ENCODE data around the gene MAGI3.
"Not testable (repeated sequence)": the region's sequence is repeated elsewhere in the genome, so short reads cannot be mapped to it uniquely, and the experiment has no call there.

The MAGI3 gene

GRCh38 chr1:113508364-113509164, 118.2 kb downstream of the MAGI3 start:
- no peak for DNase-seq

DNA sequence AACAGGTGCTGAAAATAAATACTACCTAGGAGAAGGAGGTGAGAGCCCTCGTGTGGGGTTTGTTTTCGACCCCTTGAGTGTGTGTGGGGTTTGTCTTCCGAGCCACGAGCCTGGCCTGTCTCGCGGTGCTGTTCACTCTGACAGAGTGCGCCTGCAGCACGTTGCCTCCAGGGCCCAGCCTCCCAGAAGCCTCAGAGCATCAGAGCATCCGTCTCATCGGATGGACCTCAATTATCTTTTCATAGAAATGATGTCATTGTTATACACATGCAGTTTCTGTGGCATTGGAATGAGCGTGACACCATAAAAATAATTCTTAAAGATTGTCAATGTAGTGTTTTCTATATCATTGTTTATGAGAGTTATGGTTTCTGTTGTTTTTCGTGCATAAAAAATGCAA, 119.5 kb downstream of the MAGI3 start:
- not testable (repeated sequence) for DNase-seq

DNA sequence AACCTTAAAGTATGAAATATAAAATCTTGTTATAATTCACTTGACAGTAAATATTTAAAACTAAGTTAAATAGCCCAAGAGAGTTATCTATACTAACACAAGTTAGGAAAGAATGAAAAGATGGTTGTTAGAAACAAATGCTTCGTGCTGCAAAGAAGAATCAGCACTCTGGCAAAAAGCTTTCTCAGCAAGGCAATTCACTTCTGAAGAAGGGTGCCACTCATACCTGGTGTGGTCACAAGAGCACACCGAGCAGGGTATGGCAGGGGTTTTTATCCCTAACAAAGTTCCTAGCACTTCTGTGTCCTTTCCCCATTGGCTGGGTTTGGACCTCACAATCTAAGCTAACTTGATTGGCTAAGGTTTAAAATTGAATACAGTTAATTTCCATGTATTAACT, 121.0 kb downstream of the MAGI3 start:
- DNase-seq, result no peak

- no peak for DNase-seq
Observed at GRCh38 chr1:113515498-113515897, 125.2 kb downstream of the MAGI3 start.

- DNase-seq, result no peak
Observed at GRCh38 chr1:113517346-113517745, 127.0 kb downstream of the MAGI3 start.

GRCh38 chr1:113517983-113518382, 127.7 kb downstream of the MAGI3 start:
- DNase-seq, result no peak

- DNase-seq, result no peak
Observed at GRCh38 chr1:113519556-113519955, 129.2 kb downstream of the MAGI3 start.

GRCh38 chr1:113530021-113530420, 139.7 kb downstream of the MAGI3 start:
- DNase-seq, result no peak

DNA sequence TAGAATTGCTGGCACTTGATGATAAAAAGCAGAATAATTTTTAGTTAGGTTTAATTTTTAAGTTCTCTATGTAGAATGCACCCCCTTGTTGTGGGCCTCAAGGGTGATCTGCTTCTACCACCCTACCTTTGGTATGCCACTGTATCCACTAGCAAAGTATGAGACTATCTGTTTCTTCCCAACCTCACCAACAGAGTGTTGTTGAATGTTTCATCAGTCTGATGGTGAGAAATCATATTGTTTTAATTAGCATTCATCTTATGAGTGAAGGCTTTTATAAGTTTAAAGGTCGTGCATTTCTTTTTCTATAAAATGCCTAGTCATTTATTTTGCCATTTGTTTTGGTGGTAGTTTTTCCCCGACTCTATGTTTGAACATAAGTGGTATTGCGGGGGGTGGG, 141.0 kb downstream of the MAGI3 start:
- no peak for DNase-seq

GRCh38 chr1:113533061-113533460, 142.7 kb downstream of the MAGI3 start:
- no peak for DNase-seq

DNA sequence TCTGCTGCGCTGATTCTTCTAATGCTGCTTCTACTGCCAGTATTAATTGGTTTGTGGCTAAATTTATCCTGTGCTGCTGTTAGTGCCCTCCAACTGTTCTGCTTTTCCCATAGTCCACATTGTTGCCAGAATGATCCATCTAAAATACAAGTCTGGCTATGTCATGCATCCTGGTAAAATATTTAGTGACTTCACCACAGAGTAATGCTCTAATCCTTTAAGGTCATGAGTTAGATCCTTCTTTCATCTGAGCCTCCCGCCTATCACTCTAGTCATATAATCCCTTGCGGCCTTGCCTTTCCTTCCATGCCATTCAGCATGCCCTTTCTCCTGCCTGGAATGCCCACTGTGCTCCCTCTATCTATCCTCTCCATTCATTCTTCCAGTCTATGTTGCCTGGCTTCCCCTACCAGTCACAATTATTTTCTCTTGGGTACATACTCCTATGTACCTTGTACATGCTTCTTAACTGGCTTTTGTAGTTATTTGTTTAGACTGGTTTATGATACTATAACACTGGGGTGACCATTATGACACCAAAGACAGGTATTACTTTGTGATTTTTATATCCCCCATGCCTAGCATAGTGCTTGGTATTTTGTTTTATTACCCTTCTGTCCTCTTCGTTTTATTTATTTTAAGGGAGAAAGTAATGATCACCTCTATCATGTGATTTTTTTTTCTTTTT, 144.0 kb downstream of the MAGI3 start:
- DNase-seq, result no peak

DNA sequence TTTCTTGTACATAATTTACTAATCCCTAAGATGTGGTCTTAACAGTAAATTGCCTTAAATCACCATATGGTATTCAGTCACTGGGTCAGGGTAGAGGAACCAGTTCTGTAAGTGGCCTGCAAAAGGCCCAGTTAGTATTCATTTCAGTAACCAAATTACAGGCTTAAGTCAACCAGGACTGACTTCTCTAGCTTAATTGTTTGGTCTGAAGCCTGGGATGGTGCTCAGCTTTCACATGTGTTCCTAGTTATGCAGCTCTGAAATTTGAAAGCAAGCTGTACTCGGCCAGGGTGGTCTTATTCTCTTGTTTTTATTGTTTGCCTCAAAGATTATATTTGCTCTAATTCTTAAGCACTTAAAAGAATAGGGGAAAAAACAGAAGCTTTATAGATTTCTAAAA, 144.6 kb downstream of the MAGI3 start:
- no peak for DNase-seq

DNA sequence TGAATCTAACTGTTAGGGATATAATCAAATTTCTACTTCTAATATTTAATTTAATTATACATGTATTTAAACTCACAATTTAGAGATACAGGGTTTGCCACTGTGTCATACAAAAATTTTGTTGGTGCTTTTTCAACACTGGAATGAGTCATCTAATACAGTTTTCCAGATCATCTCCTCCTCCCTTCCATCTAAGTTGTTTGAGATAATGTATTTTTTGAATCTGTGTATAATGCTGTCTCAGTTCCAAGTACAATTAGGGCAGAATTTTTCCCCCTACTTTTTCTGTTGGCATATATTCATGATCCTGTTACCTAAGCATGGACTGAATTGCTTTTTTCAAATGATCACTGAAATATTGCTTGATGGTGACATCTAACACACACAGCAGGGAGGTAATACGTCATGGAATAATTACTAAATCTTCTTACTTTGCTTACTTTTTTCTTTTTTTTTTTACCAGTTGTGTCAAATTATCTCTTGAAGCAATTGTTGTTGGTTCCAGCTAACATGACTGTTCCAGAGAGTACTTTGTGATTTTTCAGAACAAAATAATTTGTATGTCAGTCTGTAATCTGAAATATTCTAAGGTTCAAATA, 146.0 kb downstream of the MAGI3 start:
- no peak for DNase-seq

DNA sequence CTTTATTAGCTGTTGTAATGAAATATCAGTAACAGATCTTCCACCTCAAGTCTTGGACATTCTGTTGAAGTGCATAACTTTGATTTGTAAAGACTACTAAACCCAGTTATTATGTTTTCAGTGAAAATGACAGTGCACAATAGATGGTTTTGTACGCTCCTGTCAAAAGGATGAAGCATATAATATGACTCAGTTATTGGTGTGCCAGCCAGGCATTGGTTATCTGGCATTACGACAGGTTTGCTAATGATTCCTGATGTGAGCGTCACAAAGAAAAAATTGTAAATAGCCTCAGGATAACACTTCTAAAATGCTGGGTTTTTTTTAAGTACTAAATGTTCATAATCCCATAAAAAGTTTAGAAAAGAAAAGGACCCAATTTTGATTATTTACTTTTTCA, 147.9 kb downstream of the MAGI3 start:
- no peak for DNase-seq

- no peak for DNase-seq
Observed at GRCh38 chr1:113540335-113540734, 150.0 kb downstream of the MAGI3 start.

DNA sequence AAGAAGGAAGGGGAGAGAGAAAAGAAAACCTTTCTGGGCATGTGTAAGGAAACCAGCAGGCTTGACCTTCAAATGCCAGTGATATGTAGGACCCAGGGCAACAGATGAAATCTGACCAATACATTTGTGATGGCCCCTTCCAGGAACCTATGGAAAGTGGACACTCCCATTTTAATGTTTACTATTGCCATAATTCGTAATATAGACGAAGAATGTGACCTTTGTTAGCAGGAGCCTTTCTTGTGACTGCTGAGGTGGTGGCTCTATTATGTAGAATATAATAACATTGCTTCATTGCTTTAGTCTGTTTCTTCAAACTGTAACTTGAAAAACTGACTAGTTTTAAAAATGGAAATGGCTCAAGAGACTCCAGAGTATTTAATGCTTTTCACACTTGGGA, 150.8 kb downstream of the MAGI3 start:
- no peak for DNase-seq

- no peak for DNase-seq
Observed at GRCh38 chr1:113542221-113542701, 151.9 kb downstream of the MAGI3 start.

DNA sequence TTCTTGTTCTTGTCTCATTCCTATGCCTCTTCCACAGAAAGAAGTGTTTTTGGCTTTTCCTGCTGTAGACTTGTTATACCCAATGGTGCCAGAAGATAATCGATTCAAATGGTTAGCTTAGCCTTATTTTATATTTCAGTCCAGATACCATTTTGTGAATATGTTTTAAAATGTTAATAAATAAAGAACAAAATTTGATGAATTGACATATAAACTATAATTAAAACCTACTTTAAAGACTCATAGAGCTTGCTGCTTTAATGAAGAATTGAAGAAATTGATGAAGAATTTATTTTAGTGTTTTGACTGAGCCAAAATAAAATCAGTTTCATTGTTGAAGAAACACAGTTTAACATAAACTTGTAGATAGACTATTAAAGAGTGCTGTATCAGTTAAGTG, 152.8 kb downstream of the MAGI3 start:
- DNase-seq, result no peak

DNA sequence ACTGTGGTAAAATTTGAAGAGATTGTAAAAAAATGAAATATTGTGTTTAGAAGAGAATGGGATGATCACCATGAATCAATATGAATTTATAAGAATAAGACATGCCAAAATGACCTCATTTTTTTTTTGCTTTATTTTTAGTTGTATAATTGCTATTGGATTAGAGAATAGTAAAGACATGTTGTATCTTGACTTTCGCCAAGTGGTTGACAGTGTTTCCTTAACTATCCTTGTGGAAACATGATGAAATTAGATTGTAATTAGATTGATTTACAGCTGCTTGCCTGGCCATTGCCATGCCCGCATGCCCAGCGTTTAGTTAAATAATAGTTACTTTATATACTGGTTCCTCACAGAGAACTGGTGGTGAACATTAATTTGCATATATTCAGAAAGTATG, 154.9 kb downstream of the MAGI3 start:
- DNase-seq, result no peak

DNA sequence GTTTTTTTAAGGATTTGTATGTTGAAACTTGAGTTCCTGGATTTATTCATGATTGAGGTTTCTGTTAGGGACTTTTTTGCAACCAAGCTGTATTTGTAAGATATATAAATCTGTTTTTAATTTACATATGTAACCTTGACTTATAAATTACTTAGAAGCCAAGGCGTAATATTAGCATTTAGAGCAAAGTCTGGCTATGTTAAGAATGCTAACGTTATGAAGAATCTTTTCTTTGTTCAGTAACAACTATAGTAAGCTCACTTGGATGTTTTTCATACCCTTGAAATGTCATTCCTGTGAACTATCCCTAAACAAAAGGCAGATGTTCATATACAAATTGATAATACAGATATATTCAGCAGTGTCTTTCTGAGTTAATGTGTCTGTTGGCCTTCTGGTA, 155.3 kb downstream of the MAGI3 start:
- no peak for DNase-seq

DNA sequence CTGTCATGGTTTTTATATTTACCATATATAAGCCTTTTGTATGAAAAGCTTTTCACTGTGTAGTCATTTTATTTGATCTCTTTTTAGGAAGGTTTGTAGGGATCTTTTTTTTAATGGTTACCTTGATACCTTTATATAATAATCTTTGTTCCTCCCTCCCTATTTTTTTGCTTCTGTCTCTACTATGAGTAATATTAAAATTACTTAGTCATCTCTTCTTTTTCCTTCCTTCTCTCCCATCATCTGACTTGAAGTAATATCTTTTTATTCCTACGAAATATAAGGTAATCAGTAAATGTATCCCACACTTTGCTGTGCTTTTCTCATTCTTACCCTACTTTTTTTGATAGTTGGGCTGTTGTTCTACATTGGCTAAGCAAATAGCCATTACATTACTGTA, 161.4 kb downstream of the MAGI3 start:
- no peak for DNase-seq

GRCh38 chr1:113552244-113552643, 161.9 kb downstream of the MAGI3 start:
- no peak for DNase-seq

DNA sequence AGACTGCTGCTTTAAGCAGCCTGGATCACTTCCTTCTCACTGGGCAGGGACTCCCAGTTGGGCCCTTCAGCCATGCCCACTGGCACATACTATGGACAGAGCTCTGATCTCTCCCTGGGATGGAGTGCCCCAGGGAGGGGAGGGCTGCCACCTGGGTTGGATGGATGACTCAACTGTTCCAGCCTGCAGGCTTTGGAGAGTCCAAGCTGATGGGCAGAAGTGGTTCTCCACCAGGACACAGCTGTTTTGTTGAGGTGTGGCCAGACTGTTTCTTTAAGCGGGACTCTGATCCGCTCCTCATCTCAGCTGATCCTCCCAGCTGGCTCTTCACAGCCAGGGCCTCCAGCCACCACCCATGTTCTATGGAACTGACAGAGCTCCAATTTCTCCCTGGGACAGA, 166.9 kb downstream of the MAGI3 start:
- no peak for DNase-seq
